Endothelial cell of umbilical vein (primary cell): ENCODE results near the gene PPP2R5B.

ENCODE experiments used
- CTCF ChIP-seq, 2 donors: IDR thresholded peaks; 1 replicate in 1 of 2; 2 replicates in 1 of 2; pipeline ENCODE4 v1.5.1; 2011; ENCODE audit warnings: low read length in 2 of 2, mild to moderate bottlenecking in 2 of 2, moderate library complexity in 2 of 2, control low read depth in 1 of 2, inconsistent platforms in 1 of 2, low read depth in 1 of 2; ENCODE audit not compliant: insufficient read depth in 1 of 2; ENCODE audit errors: extremely low read depth in 1 of 2
- FOS ChIP-seq: IDR thresholded peaks from 2 replicates; pipeline ENCODE4 v1.6.1; 2011; ENCODE audit warnings: mild to moderate bottlenecking, low read length, moderate library complexity, borderline replicate concordance; ENCODE audit not compliant: insufficient read depth
- MAX ChIP-seq: IDR thresholded peaks from 2 replicates; pipeline ENCODE4 v1.6.1; 2011; ENCODE audit not compliant: insufficient read depth, insufficient read length
- MYC ChIP-seq: IDR thresholded peaks from one replicate; pipeline ENCODE4 v1.6.1; 2011; ENCODE audit warnings: mild to moderate bottlenecking, low read depth, low read length
- POLR2A ChIP-seq: IDR thresholded peaks from 2 replicates; pipeline ENCODE4 v1.6.1; 2012; ENCODE audit warnings: low read depth, mild to moderate bottlenecking, control low read depth, low read length
- POLR2AphosphoS5 ChIP-seq: IDR thresholded peaks from 2 replicates; pipeline ENCODE4 v1.6.1; 2012; ENCODE audit warnings: low read depth, mild to moderate bottlenecking, control low read depth, low read length, moderate library complexity; ENCODE audit not compliant: insufficient read depth

- TF ChIP-seq CTCF (IDR thresholded peaks at IDR 0.05; ENCODE audit: extremely low read depth in 1 of 2, insufficient read depth in 1 of 2, low read depth in 1 of 2, low read length in 2 of 2) (no peak), POLR2AphosphoS5 (no peak), MAX (no peak), FOS (no peak), POLR2A (no peak), MYC (no peak)
Observed at GRCh38 chr11:64906314-64906635, 18.2 kb upstream of the PPP2R5B start.
